OCI-LY1 (cell line): Measurements from ENCODE around the gene NEURL1.

Experiments
- EZH2 ChIP-seq: fragments of 200-600 bp; sonication (generic), shearing (Covaris generic); IDR thresholded peaks from 2 replicates; pipeline ENCODE4 v1.8.0; 2017; ENCODE audit warnings: borderline replicate concordance, mixed run types, mild to moderate bottlenecking, antibody characterized with exemption, low read length, moderate library complexity, mixed read lengths
- TF ChIP-seq, protein P1 (sequence below): fragments of 200-600 bp; sonication (generic), shearing (Covaris generic); IDR thresholded peaks from 2 replicates; pipeline ENCODE4 v1.5.1; 2017; ENCODE audit warnings: mild to moderate bottlenecking, antibody characterized with exemption, low read length, moderate library complexity, mixed read lengths

DNA sequence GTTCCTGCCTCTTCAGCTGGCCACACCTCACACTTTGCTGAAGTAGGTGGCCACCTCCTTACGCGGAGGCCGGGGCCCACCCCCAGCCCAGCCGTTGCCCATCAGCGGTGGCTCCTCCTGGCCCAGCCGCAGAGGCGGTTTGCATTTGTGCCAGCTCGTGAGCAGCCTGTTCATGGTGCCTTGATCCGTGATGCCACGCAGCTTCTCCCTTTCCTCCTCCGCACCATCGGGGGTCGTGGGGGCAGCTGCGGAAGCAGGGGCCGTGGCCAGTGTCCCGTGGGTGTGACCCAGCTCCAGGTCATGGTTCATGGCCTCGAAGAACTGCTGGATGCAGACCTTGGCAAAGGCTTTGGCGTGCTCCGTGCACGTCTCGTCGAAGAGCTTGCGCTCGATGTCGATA lies 38.3 kb upstream of the NEURL1 start:
- TF ChIP-seq, protein P1, sequence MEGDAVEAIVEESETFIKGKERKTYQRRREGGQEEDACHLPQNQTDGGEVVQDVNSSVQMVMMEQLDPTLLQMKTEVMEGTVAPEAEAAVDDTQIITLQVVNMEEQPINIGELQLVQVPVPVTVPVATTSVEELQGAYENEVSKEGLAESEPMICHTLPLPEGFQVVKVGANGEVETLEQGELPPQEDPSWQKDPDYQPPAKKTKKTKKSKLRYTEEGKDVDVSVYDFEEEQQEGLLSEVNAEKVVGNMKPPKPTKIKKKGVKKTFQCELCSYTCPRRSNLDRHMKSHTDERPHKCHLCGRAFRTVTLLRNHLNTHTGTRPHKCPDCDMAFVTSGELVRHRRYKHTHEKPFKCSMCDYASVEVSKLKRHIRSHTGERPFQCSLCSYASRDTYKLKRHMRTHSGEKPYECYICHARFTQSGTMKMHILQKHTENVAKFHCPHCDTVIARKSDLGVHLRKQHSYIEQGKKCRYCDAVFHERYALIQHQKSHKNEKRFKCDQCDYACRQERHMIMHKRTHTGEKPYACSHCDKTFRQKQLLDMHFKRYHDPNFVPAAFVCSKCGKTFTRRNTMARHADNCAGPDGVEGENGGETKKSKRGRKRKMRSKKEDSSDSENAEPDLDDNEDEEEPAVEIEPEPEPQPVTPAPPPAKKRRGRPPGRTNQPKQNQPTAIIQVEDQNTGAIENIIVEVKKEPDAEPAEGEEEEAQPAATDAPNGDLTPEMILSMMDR: no peak
- TF ChIP-seq EZH2: no peak
